Common myeloid progenitor, CD34-positive (primary cell): ENCODE results near the gene NLRP2B.
"Not testable (repeated sequence)": the region's sequence is repeated elsewhere in the genome, so short reads cannot be mapped to it uniquely, and the experiment has no call there.

Experiments
- CTCF ChIA-PET: fragments of 350-600 bp; sonication (Branson Sonifier 250); formaldehyde crosslinking; loops from one replicate; lab custom pipeline; 2021; ENCODE audit warnings: antibody characterized with exemption; lab: Charles Lee
- POLR2A ChIA-PET: fragments of 350-600 bp; sonication (Branson Sonifier 250); formaldehyde crosslinking; loops from one replicate; lab custom pipeline; 2021; ENCODE audit warnings: antibody characterized with exemption; lab: Charles Lee
- DNase-seq, 3 donors: peaks; one replicate each; pipeline versions ENCODE4 v3.0.0 to v3.0.0-alpha.2; 2013
- H3K27ac ChIP-seq, 2 experiments: 1 replicate in 1 of 2; 2 replicates in 1 of 2; pipeline ENCODE4 v1.7.0; 2013; ENCODE audit warnings: inconsistent platforms in 2 of 2, low read length in 2 of 2, mild to moderate bottlenecking in 2 of 2, low read depth in 1 of 2, moderate library complexity in 1 of 2; ENCODE audit not compliant: severe bottlenecking in 2 of 2, insufficient read depth in 1 of 2, poor library complexity in 1 of 2
- H3K27me3 ChIP-seq, 5 experiments: replicated peaks in 2 of 5; 1 replicate in 3 of 5; 2 replicates in 2 of 5; pipeline versions ENCODE4 v1.6.1 to v1.7.0; 2013; ENCODE audit warnings: low read length in 4 of 5, mild to moderate bottlenecking in 2 of 5, moderate library complexity in 2 of 5, inconsistent platforms in 1 of 5; ENCODE audit not compliant: insufficient read depth in 5 of 5, control insufficient read depth in 4 of 5
- H3K36me3 ChIP-seq, 4 experiments: 1 replicate in 2 of 4; 2 replicates in 2 of 4; pipeline versions ENCODE4 v1.6.1 to v1.7.0; 2013; ENCODE audit warnings: low read length in 3 of 4, control low read depth in 1 of 4, mild to moderate bottlenecking in 1 of 4; ENCODE audit not compliant: control insufficient read depth in 4 of 4, insufficient read depth in 4 of 4
- H3K4me1 ChIP-seq, 4 experiments: 1 replicate in 3 of 4; 2 replicates in 1 of 4; pipeline versions ENCODE4 v1.6.1 to v1.7.1; 2013; ENCODE audit warnings: low read length in 3 of 4, mild to moderate bottlenecking in 3 of 4, control low read depth in 1 of 4, inconsistent platforms in 1 of 4, moderate library complexity in 1 of 4; ENCODE audit not compliant: control insufficient read depth in 4 of 4, insufficient read depth in 4 of 4; ENCODE audit errors: control extremely low read depth in 1 of 4
- H3K4me3 ChIP-seq, 7 experiments: 1 replicate in 4 of 7; 2 replicates in 3 of 7; pipeline versions ENCODE4 v1.5.1 to v1.7.0; 2013; ENCODE audit warnings: mild to moderate bottlenecking in 7 of 7, low read length in 6 of 7, moderate library complexity in 6 of 7, inconsistent platforms in 2 of 7, low read depth in 2 of 7, control low read depth in 1 of 7; ENCODE audit not compliant: insufficient read depth in 4 of 7, control insufficient read depth in 1 of 7; ENCODE audit errors: extremely low read depth in 1 of 7
- H3K9me3 ChIP-seq, 5 experiments: 1 replicate in 4 of 5; 2 replicates in 1 of 5; pipeline versions ENCODE4 v1.6.1 to v1.7.1; 2013; ENCODE audit warnings: low read length in 4 of 5, mild to moderate bottlenecking in 2 of 5, inconsistent platforms in 1 of 5, low read depth in 1 of 5, moderate library complexity in 1 of 5; ENCODE audit not compliant: control insufficient read depth in 4 of 5, insufficient read depth in 2 of 5; ENCODE audit errors: control extremely low read depth in 1 of 5
- WGBS: methylation state at CpG from one replicate; pipeline ENCODE4 v1.1.5; 2013; ENCODE audit not compliant: insufficient coverage; 5-methylcytosine and 5-hydroxymethylcytosine counted together

The NLRP2B gene

DNA sequence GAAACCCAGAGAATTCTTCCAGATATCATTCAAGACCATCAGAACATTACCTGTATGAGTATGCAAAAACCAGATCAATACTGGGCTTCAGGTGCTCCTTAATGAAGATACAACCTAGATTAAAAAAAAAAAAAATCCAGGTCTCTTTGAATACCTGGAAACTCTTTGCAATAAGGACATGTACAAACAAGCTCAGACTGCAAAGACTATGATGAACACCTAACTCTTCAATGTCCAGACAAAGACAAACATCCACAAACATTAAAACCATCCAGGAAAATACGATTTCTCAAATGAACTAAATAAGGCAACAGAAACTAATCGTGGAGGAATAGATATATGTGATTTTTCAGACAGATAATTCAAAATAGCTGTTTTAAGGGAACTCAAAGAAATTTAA, 38.7 kb downstream of the NLRP2B start:
- no peaks in the 10 kb centered on the region for H3K36me3 ChIP-seq
- H3K4me1 ChIP-seq = no peaks in the 10 kb centered on the region
- H3K9me3 ChIP-seq = no peaks in the 10 kb centered on the region
- H3K4me3 ChIP-seq = no peak overlapping the region
- H3K27me3 ChIP-seq = no peaks in the 10 kb centered on the region
- ChIA-PET CTCF (no interaction called here), POLR2A (no interaction called here)
- no peak overlapping the region for H3K27ac ChIP-seq
- DNase-seq = no peak
- WGBS = no CpG with 5 or more reads among the region's 2 CpGs

DNA sequence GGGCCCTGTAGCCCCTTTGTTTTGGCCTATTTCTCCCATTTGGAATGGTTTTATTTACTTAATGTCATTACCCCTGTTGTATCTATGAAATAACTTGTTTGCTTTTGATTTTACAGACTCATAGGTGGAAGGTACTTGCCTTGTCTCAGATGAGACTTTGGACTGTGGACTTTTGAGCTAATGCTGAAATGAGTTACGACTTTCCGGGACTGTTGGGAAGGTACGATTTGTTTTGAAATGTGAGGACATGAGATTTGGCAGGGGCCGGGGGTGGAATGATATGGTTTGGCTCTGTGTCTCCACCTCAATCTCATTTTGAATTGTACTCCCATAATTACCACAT, 39.4 kb downstream of the NLRP2B start:
- CTCF ChIA-PET = no interaction called here
- Histone ChIP-seq H3K9me3 (no peaks in the 10 kb centered on the region), H3K4me3 (no peak overlapping the region), H3K27ac (no peak overlapping the region), H3K36me3 (no peaks in the 10 kb centered on the region), H3K27me3 (no peaks in the 10 kb centered on the region), H3K4me1 (no peaks in the 10 kb centered on the region)
- POLR2A ChIA-PET = no interaction called here
- DNase-seq = no peak
- WGBS = no CpG with 5 or more reads among the region's 4 CpGs

DNA sequence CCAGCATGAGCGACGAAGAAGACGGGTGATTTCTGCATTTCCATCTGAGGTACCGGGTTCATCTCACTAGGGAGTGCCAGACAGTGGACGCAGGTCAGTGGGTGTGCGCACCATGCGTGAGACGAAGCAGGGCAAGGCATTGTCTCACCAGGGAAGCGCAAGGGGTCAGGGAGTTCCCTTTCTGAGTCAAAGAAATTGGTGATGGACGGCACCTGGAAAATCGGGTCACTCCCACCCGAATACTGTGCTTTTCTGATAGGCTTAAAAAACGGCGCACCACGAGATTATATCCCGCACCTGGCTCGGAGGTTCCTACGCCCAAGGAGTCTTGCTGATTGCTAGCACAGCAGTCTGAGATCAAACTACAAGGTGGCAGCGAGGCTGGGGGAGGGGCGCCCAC, 50.6 kb downstream of the NLRP2B start:
- H3K27me3 ChIP-seq, POLR2A ChIA-PET: not testable (repeated sequence)
- WGBS = 98% methylated on average over 17 of the region's 20 CpGs

More for the DNA sequence above, 50.6 kb downstream of the NLRP2B start:
- H3K4me1 ChIP-seq, CTCF ChIA-PET, H3K9me3 ChIP-seq, H3K4me3 ChIP-seq, DNase-seq, H3K27ac ChIP-seq, H3K36me3 ChIP-seq: not testable (repeated sequence)
